Osteoblast (primary cell): ENCODE measurements around the gene ASPHD2. TPM values are rescaled to one million over a fixed set of nuclear protein-coding genes. Genes with fewer than 3 reads are reported as not detected.

ENCODE experiments used
- DNase-seq: peaks from one replicate; pipeline ENCODE4 v3.0.0; 2011; ENCODE audit warnings: low spot score, mixed read lengths; ENCODE audit not compliant: insufficient read length; ENCODE audit errors: missing footprints
- H2AFZ ChIP-seq: 2 replicates; pipeline ENCODE4 v1.6.0; 2011; ENCODE audit warnings: mild to moderate bottlenecking, low read length
- H3K27ac ChIP-seq: 2 replicates; pipeline ENCODE4 v1.5.1; 2011; ENCODE audit warnings: mild to moderate bottlenecking, low read depth, low read length, moderate library complexity
- H3K27me3 ChIP-seq: 2 replicates; pipeline ENCODE4 v1.6.0; 2012; ENCODE audit warnings: mild to moderate bottlenecking, control low read depth, inconsistent platforms, low read length, moderate library complexity; ENCODE audit not compliant: insufficient read depth
- H3K36me3 ChIP-seq: 2 replicates; pipeline ENCODE4 v1.5.1; 2011; ENCODE audit warnings: mild to moderate bottlenecking, low read length, control low read depth, moderate library complexity; ENCODE audit not compliant: insufficient read depth
- H3K4me1 ChIP-seq: 2 replicates; pipeline ENCODE4 v1.5.1; 2011; ENCODE audit warnings: mild to moderate bottlenecking, low read length, control low read depth, moderate library complexity; ENCODE audit not compliant: insufficient read depth
- H3K4me2 ChIP-seq: 2 replicates; pipeline ENCODE4 v1.6.0; 2011; ENCODE audit warnings: mild to moderate bottlenecking, low read length; ENCODE audit not compliant: insufficient read depth
- H3K4me3 ChIP-seq: fragments of 200-600 bp; sonication (generic); 3 replicates; pipeline ENCODE4 v1.5.1; 2012; ENCODE audit warnings: mild to moderate bottlenecking, low read length, inconsistent platforms; ENCODE audit not compliant: insufficient read depth
- H3K79me2 ChIP-seq: 2 replicates; pipeline ENCODE4 v1.6.0; 2012; ENCODE audit warnings: mild to moderate bottlenecking, low read length, control low read depth, inconsistent platforms; ENCODE audit not compliant: insufficient read depth
- H3K9me3 ChIP-seq: 2 replicates; pipeline ENCODE4 v1.5.1; 2011; ENCODE audit warnings: low read depth, low read length, control low read depth
- H4K20me1 ChIP-seq: 2 replicates; pipeline ENCODE4 v1.6.0; 2012; ENCODE audit warnings: mild to moderate bottlenecking, low read length, control low read depth; ENCODE audit not compliant: insufficient read depth
- CTCF ChIP-seq: IDR thresholded peaks from 2 replicates; pipeline ENCODE4 v1.5.1; 2011; ENCODE audit warnings: mild to moderate bottlenecking, low read depth, low read length, moderate library complexity; ENCODE audit errors: extremely low read depth
- total RNA-seq: library from RNA; depleted of rRNA; stranded (reverse); fragments of >200 nt; gene quantifications from 2 replicates; pipeline ENCODE4 v1.2.3, GENCODE V29; 2012

ASPHD2 gene
- total RNA-seq, 1 donor = 6.2 TPM

GRCh38 chr22:26439559-26439958, 10.5 kb downstream of the ASPHD2 start:
- H3K4me3 ChIP-seq = no peak overlapping the region
- no peaks in the 10 kb centered on the region for H4K20me1 ChIP-seq
- H3K27ac ChIP-seq = no peak overlapping the region
- DNase-seq = no peak
- H3K36me3 ChIP-seq = no peaks in the 10 kb centered on the region
- H2AFZ ChIP-seq = no peak overlapping the region
- no peak for TF ChIP-seq CTCF
- H3K79me2 ChIP-seq = no peaks in the 10 kb centered on the region
- no peaks in the 10 kb centered on the region for H3K9me3 ChIP-seq
- H3K4me2 ChIP-seq = no peak overlapping the region
- no peaks in the 10 kb centered on the region for H3K27me3 ChIP-seq
- H3K4me1 ChIP-seq = no peaks in the 10 kb centered on the region

- Histone ChIP-seq H4K20me1 (no peaks in the 10 kb centered on the region), H3K79me2 (no peaks in the 10 kb centered on the region), H3K36me3 (no peaks in the 10 kb centered on the region), H3K4me1 (no peaks in the 10 kb centered on the region), H3K27me3 (no peaks in the 10 kb centered on the region), H2AFZ (no peak overlapping the region), H3K4me3 (no peak overlapping the region), H3K9me3 (no peaks in the 10 kb centered on the region), H3K4me2 (no peak overlapping the region), H3K27ac (no peak overlapping the region)
- TF ChIP-seq CTCF = no peak
- DNase-seq = no peak
These were observed 13.2 kb downstream of the ASPHD2 start for GRCh38 chr22:26442086-26442756.

- no peak overlapping the region for H2AFZ ChIP-seq
- H3K4me2 ChIP-seq = no peak overlapping the region
- no peak for DNase-seq
- no peak for TF ChIP-seq CTCF
- H3K27me3 ChIP-seq = no peaks in the 10 kb centered on the region
- H3K36me3 ChIP-seq = no peaks in the 10 kb centered on the region
- H3K79me2 ChIP-seq = no peaks in the 10 kb centered on the region
- no peaks in the 10 kb centered on the region for H3K9me3 ChIP-seq
- H3K27ac ChIP-seq = no peak overlapping the region
- H3K4me1 ChIP-seq = no peaks in the 10 kb centered on the region
- no peaks in the 10 kb centered on the region for H4K20me1 ChIP-seq
- H3K4me3 ChIP-seq = no peak overlapping the region
These were observed 15.0 kb downstream of the ASPHD2 start for GRCh38 chr22:26443901-26444690.

- H3K36me3 ChIP-seq = no peaks in the 10 kb centered on the region
- no peak for DNase-seq
- H3K4me1 ChIP-seq = no peaks in the 10 kb centered on the region
- no peak for TF ChIP-seq CTCF
- no peaks in the 10 kb centered on the region for H3K9me3 ChIP-seq
- no peak overlapping the region for H3K27ac ChIP-seq
- H4K20me1 ChIP-seq = no peaks in the 10 kb centered on the region
- no peak overlapping the region for H2AFZ ChIP-seq
- H3K4me3 ChIP-seq = no peak overlapping the region
- H3K27me3 ChIP-seq = no peaks in the 10 kb centered on the region
- H3K79me2 ChIP-seq = no peaks in the 10 kb centered on the region
- H3K4me2 ChIP-seq = no peak overlapping the region
These were observed 15.7 kb downstream of the ASPHD2 start for GRCh38 chr22:26444777-26445176.
